Stimulated activated CD4-positive, alpha-beta T cell treated with anti-CD3 and anti-CD28 coated beads, Interleukin-2, amount 100 ng/mL, for 24 hours (primary cell): Measurements from ENCODE around the gene DNAH1.

ENCODE experiments used
- DNase-seq, 2 donors: peaks; one replicate each; pipeline ENCODE4 v3.0.0-alpha.2; 2020

Gene DNAH1

DNA sequence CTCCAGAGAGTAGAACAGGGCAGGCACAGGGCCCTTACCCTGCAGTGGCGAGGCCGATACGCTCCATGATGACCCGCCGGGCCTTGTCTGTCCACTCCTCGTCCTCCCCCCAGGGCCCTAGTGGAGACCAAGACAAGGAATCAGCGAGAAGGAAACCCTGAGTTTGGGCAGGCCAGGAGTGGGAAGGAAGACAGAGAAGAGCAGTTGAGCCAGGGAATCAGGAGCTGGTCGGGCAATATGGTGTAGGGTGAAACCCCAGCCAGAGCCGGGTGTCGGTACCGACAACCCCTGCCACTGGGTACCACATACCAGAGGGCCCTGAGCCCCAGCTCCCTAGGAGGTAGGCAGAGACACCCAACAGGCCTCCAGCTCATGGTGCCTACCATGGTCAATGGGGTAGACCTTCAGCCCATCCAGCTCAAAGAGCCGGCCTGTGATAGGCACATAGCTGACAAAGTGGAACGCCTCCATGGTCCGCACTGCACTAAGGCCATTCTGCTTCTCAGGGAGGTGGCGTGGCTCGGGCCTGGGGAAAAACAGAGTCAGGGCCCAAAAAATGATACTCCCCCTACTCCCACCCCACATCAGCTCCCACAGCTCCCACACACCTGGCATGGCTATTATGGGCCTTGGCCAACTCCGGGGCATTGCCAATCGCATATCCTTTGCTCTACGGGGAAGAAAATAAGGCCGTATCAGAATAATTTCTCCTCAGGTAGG, 90.8 kb downstream of the DNAH1 start:
- DNase-seq, result no peak

DNA sequence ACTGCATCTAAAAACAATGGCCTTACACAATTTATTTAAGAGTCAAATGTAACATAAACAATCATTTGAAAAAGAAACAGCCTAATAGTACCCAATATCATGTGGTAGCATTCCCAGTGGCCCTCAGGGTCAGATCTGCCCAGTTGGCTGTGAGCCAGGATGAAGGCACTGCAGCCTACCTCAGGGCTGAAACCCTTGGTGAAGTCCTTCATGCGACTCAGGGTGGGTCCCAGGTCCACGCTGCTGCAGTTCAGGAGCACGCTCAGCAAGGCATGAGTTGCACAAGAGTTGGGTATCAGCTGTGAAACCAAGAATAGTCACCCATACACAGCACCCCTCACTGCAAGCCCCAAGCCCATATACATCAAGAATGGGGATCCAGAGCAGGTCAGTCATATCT, 91.7 kb downstream of the DNAH1 start:
- DNase-seq, result no peak

- DNase-seq, result no peak
Measured at GRCh38 chr3:52408466-52408865, 92.3 kb downstream of the DNAH1 start.

- DNase-seq, result no peak
Measured at GRCh38 chr3:52415800-52416199, 99.7 kb downstream of the DNAH1 start.

GRCh38 chr3:52420388-52420787, 104.3 kb downstream of the DNAH1 start:
- DNase-seq, result no peak

DNA sequence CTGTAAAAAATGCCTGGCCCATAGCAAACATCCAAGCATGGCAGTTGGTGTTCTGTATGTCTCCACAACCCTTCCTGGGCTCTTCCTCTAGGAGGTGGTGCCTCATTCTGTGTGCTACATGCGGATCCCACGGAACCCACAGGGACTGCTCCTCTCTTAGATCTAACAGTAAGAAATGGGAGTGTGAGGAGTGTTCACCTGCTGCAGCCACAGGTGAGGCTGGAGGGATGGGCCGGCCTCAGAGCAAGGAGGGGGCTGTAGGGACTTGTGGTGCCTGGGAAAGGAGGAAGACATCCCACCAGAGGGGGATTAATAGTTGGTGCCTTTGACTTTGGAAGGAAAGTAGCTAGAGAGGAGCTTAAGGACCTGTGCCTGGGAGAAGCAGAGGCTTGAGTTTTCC, 106.5 kb downstream of the DNAH1 start:
- DNase-seq, result no peak

GRCh38 chr3:52423173-52423572, 107.1 kb downstream of the DNAH1 start:
- DNase-seq, result no peak

DNA sequence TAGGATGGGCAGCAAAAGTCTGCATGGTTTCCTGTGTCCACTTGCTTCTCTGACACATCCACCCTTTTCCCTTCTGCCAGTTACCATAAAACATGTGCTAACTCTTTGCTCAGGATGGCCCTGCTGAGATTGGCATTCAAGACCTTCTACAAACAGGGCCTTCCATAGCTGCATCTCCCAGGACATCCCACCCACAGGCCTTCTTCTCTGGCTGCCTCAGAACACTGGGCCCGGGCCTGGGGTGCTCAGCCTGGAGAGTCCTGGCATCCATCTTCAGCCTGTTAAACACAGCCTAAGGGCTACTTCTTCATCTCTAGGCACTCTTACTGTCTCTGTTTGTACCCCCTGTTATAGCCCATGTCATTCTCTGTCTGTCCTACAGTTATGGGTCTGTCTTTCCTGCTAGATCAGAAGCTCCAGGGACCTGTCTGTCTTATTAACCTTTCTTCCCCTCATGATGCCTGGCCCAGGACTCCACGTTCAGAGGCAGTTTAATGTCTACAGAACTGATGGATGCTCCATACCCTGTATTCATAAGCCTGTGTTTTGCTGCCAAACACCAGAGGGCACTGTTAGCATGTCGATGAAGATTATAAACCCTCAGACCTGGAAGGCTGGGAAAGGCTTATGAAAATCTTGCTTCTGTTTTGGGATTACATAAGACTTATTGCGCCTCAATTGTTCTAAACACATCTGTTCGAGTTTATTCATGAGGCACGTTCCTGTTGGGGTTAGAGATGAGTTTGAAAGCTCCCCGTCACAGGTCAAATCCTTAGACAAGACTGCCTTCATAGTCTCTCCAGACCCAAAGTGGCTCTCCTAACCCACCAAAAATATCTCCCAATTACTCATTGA, 112.3 kb downstream of the DNAH1 start:
- peak; percentile 30 to 37 for DNase-seq

DNA sequence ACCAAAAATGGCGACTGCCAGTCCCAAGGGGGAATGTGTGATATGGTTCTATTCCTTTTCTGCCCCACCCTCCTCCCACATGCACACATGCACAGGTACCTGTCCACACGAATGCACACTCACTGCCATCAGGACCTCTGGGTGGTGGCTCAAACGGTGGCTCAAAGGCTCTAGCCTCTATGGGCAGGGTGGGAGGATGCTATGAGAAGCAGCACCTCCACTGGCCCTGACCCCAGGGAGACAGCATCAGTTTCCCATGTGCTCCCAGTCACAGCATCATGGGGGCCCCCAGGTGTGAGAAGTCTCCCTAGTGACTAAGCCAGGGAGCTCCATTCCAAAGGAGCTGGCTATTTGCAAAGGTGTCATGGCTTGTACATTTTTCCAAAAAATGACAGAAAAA, 112.9 kb downstream of the DNAH1 start:
- no peak for DNase-seq

GRCh38 chr3:52429779-52430415, 113.8 kb downstream of the DNAH1 start:
- no peak for DNase-seq

DNA sequence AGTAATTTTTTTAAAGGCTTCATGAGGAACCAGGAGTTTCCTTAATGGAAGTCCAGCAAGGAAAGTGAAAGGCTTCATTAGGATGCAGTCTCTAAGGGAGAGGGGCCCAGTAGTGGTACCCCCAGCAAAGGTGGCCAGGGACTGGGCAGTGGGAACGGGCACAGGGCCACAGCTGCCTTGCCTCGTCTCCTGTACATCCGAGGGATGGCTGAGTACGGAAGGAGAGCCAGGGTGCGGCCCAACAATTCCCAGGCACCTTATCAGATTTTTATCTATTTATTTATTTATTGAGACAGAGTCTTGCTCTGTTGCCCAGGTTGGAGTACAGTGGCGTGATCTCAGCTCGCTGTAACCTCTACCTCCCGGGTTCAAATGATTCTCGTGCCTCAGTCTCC, 114.3 kb downstream of the DNAH1 start:
- DNase-seq, result no peak

GRCh38 chr3:52431459-52432223, 115.5 kb downstream of the DNAH1 start:
- no peak for DNase-seq

- DNase-seq, result no peak
Measured at GRCh38 chr3:52432225-52432624, 116.1 kb downstream of the DNAH1 start.

DNA sequence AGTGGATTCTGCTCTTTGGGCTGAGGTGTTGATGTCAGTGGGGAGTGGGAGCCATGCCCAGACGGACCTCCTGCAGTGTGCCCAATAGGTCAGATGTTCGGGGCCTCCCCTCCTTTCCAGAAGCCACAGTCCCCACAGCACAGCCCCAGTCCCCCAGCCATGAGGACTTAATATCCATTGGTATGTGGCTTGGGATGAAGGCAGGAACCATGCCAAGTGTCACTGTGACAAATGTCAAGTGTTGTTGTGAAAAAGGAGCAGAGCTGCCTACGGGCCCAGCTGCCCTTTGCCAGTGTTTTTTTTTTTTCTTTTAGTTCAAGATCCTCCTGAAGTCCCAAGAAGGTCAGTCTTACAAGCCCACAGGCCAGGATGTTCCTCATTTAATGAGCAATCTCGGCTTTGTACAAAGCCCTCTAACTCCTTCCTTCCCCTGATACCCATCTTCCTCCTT, 116.6 kb downstream of the DNAH1 start:
- no peak for DNase-seq

DNA sequence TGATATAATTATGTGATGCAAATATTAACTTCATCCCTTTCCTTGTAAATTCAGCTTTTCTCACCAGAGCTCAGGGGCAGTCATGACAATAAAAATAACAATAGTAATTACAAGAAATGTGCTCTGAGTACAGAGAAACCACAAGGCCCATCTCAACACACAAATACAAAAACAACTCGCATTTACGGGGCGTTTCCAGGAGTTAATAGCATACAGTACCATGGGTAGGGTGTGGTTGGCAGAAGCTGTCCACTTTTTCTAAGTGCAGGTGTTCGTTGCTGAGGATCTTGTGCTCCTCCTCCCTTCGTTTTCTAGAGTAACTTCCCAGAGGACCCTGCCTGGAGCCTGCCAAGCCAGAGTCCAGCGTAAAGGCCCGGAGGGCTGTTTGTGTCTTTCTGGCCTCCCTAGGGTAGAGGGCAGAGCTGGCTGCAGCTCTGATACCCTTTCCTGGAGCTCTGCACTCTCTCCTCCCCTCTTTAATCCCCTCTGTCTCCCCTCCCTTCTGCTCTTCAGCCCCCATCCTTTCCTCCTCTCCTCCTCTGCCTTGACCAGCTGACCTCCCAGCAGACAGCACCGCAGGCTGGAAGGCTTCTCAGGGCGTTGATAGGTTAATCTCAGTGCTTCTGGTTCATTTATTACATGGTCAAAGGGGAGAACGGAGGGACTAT, 117.3 kb downstream of the DNAH1 start:
- no peak for DNase-seq

- DNase-seq, result no peak
Measured at GRCh38 chr3:52433996-52434479, 117.9 kb downstream of the DNAH1 start.

DNA sequence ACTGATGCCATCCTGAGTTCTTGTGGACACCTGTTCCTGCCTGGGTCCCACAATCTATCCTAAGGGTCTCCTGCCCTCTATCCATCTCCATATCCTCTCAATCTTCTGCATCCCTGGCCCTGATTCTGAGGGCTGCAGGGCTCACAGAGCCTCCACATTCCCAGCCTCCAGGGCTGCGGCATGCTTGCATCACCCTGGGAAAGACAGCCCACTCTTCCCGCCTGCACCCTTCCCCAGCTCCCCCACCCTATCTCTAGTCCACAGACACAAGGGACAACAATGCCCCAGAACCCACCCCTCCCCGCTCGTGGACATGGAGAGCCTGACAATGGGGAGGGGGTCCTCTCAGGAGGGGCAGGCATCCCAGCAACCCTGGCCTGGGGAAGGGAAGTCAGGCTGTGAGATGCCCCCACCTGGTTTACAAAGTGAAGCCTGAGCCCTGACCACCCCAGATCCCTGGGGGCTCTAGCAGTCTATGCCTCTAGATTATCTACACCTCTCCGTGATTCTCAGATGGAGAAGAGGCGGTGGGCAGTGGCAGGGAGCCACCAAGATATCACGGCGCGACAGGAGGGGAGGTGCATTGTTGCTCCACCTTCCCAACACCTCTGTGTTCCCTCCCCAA, 118.5 kb downstream of the DNAH1 start:
- DNase-seq, result no peak

GRCh38 chr3:52435246-52436101, 119.4 kb downstream of the DNAH1 start:
- no peak for DNase-seq

- no peak for DNase-seq
Measured at GRCh38 chr3:52436500-52437149, 120.5 kb downstream of the DNAH1 start.
